Subcutaneous adipose tissue (tissue), 4 donors: ENCODE data around the gene PCK2. TPM values are rescaled to one million over a fixed set of nuclear protein-coding genes. Genes with fewer than 3 reads are reported as not detected.

Experiments used
- total RNA-seq, 4 donors: library from RNA; depleted of rRNA; stranded (reverse); fragments of >200 nt; gene quantifications; one replicate each; pipeline ENCODE4 v1.1.0, GENCODE V29; 2016
- TF ChIP-seq, protein P1 (sequence below): fragments of 450-650 bp; IDR thresholded peaks from one replicate; pipeline ENCODE4 v1.5.1; 2016; ENCODE audit warnings: low read depth, mild to moderate bottlenecking, control low read depth, antibody characterized with exemption, moderate library complexity

Gene PCK2
- total RNA-seq, 4 donors from 2014 or later: 24.0 to 125 (median 53.1) TPM

DNA sequence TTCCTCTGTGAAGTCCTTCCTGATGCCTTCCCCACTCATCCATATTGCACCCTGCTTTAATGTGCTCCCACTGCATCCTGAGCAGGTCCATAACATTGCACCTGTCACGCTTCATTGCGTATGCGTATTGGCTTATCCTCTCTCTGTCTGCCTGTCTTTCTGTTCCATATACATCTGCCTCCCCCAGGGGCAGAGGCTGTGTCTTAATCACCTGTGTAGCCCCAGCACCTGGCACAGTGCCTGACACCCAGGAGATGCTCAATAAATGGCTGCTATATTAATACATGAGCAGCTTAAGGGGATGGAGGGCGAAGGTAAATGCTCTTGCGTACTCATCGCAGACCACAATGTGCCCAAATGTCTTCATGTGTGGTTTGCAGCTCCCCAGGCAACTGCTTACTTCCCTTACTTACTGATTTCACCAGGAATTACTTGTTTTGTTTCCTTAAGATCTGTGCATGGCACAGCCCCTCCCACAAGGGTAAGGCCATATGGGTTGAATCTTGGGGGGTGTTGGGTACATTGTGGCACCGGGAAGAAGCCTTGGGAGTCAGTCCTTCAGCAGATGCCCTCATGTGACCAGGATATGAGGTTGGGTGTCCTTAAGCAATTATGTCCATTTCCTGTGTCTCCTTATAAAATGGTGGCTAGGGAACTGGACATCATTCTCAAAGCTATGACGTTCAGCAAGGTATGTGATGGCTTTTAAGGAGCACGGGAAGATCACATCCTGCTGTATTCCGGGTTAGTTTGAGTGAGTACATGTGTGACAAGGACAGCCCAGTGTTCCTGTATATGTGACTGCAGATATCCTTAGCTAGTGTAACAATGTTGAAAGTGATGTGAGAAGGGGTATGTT, 23.6 kb upstream of the PCK2 start:
- TF ChIP-seq, protein P1, sequence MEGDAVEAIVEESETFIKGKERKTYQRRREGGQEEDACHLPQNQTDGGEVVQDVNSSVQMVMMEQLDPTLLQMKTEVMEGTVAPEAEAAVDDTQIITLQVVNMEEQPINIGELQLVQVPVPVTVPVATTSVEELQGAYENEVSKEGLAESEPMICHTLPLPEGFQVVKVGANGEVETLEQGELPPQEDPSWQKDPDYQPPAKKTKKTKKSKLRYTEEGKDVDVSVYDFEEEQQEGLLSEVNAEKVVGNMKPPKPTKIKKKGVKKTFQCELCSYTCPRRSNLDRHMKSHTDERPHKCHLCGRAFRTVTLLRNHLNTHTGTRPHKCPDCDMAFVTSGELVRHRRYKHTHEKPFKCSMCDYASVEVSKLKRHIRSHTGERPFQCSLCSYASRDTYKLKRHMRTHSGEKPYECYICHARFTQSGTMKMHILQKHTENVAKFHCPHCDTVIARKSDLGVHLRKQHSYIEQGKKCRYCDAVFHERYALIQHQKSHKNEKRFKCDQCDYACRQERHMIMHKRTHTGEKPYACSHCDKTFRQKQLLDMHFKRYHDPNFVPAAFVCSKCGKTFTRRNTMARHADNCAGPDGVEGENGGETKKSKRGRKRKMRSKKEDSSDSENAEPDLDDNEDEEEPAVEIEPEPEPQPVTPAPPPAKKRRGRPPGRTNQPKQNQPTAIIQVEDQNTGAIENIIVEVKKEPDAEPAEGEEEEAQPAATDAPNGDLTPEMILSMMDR: no peak

GRCh38 chr14:24071144-24071697, 22.9 kb upstream of the PCK2 start, which contains the start of gene CPNE6:
CPNE6 (plus strand) TSS chr14:24071562; CDS start chr14:24072937, 1,375 bp downstream.
- TF ChIP-seq, protein P1: no peak

- TF ChIP-seq, protein P1: no peak
Observed at GRCh38 chr14:24071836-24072430, 22.2 kb upstream of the PCK2 start.

DNA sequence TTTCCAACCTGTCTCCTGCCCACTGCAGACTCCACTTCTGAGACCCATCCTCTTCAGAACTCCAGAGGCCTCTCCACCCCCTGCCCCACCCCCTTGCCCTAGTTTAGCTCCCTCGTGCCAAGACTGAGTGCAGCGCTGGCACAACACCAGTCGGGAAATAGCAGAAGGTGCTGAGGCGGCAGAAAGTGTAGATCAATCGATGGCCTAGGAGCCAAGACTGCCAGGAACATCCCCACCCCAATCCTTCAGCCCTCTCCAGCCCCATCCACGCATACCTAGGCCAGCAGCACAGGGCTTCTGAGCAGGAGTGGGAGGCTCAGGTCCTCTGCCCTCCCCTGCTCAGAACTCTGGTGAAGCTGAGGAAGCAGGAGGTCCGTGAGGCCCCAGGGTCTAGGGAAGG, 21.7 kb upstream of the PCK2 start:
- TF ChIP-seq, protein P1: no peak

DNA sequence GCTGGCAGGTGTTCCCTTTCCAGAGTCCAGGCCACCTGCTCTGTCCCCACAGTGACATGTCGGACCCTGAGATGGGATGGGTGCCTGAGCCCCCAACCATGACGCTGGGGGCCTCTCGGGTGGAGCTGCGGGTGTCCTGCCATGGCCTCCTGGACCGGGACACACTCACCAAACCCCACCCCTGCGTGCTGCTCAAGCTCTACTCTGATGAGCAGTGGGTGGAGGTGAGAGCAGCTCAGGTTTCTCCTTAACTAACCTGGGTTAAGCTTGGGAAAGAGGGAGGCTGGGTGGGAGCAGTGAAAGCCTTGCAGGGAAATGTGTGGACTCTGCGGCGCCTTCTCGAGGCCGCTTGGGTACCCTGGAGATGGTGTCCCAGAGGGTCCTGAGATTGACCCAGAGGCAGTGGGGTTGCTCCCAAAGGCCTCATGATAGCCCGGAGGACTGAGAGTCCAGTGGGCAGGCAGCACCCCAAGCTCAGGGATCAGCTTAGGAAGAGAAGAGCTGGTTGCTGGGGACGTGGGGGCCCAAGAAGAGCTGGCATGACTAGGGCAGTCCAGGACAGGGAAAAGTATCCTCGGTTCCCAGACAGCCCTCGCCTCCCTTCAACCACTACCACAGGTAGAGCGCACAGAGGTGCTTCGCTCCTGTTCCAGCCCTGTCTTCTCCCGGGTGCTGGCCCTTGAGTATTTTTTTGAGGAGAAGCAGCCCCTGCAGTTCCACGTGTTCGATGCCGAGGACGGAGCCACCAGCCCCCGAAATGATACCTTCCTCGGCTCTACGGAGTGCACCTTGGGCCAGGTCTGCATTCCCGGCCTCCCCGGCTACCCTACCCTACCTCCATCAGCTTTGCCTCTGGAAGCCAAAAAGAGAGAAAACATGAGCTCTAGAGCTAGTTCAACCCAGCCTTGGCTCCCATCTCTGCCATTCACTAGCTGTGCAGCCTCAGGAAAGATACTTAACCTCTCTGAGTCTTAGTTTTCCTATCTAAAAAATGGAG, 20.9 kb upstream of the PCK2 start:
- TF ChIP-seq, protein P1: no peak

DNA sequence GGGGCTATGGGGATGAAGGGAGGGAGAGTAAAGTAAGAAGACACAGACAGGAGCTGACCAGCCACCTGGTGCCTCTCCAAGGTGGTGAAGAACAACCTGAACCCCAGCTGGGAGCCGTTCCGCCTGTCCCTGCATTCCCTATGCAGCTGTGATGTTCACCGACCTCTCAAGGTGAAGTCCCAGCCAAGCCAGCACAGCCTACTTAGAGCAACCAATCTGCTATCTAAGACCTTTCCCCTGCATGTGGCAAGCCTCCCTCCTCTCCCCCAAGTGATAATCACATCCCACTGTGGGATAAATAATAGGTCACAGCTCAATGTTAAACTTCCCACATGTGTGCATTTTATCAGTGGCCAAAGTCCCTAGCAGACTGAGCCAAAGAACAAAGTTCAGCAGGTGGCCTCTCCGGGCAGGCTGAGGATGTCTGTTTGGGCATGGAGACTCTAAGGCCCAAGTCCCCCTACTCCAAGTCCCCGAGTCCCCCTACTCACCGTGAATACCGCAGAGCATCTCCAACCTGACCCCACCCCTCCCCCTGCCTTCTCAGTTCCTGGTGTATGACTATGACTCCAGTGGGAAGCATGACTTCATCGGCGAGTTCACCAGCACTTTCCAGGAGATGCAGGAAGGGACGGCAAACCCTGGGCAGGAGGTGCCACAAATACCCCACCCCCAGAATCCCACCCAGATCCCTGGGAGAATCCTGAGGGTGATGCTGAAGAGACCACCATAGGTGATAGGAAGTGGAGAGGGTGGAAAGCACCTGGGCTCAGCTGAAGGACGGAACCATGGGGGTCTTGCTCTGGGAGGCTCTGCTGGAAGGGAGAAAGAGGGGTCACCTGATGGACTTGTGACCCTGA, 19.3 kb upstream of the PCK2 start:
- TF ChIP-seq, protein P1: no peak
